PC-3 (cell line): ENCODE data around the gene DLG2. TPM values are rescaled to one million over a fixed set of nuclear protein-coding genes. Genes with fewer than 3 reads are reported as not detected.

Experiments
- ATAC-seq: fragments of 200-7000 bp; cut with Tn5 transposase; 2 replicates; pipeline ENCODE4 v1.9.1; 2020; ENCODE audit warnings: mild to moderate bottlenecking, moderate library complexity
- BruUV-seq: library from RNA; stranded (reverse); fragments of 400-500 nt; replicated peaks from 2 replicates; lab custom pipeline; 2021; lab: Mats Ljungman, UMichigan
- CTCF ChIA-PET: fragments of 300-600 bp; sonication (Branson Sonifier 250); formaldehyde crosslinking; loops from one replicate; lab custom pipeline; 2022; ENCODE audit warnings: antibody characterized with exemption; lab: Charles Lee
- POLR2A ChIA-PET: fragments of 300-600 bp; sonication (Branson Sonifier 250); formaldehyde crosslinking; loops from one replicate; lab custom pipeline; 2022; ENCODE audit warnings: antibody characterized with exemption; ENCODE audit not compliant: unreplicated experiment; lab: Charles Lee
- DNase-seq: peaks from one replicate; pipeline ENCODE4 v3.0.0-alpha.2; 2015
- H2AFZ ChIP-seq: fragments of 300-600 bp; sonication (generic); 2 replicates; pipeline ENCODE4 v1.6.0; 2016; ENCODE audit warnings: antibody characterized with exemption, low read length
- H3F3A ChIP-seq: fragments of 300-600 bp; sonication (generic); one replicate; pipeline ENCODE4 v1.6.0; 2017; ENCODE audit warnings: antibody characterized with exemption, low read length, control low read depth, mild to moderate bottlenecking; ENCODE audit not compliant: unreplicated experiment
- H3K27ac ChIP-seq: fragments of 300-600 bp; sonication (generic); 2 replicates; pipeline ENCODE4 v1.5.1; 2016; ENCODE audit warnings: mild to moderate bottlenecking, low read length
- H3K27me3 ChIP-seq: fragments of 300-600 bp; sonication (generic); 2 replicates; pipeline ENCODE4 v1.6.1; 2016; ENCODE audit warnings: low read length, mixed read lengths
- H3K36me3 ChIP-seq: fragments of 300-600 bp; sonication (generic); 2 replicates; pipeline ENCODE4 v1.6.1; 2016; ENCODE audit warnings: low read depth, mixed run types, low read length, mixed read lengths
- H3K4me1 ChIP-seq: fragments of 300-600 bp; sonication (generic); 2 replicates; pipeline ENCODE4 v1.5.1; 2016; ENCODE audit warnings: low read length; ENCODE audit not compliant: insufficient read depth
- H3K4me2 ChIP-seq: fragments of 300-600 bp; sonication (generic); 2 replicates; pipeline ENCODE4 v1.6.0; 2016; ENCODE audit warnings: low read length
- H3K4me3 ChIP-seq: fragments of 300-600 bp; sonication (generic); 2 replicates; pipeline ENCODE4 v1.5.1; 2016; ENCODE audit warnings: mild to moderate bottlenecking, low read length, mixed read lengths
- H3K79me2 ChIP-seq: fragments of 300-600 bp; sonication (generic); 2 replicates; pipeline ENCODE4 v1.6.1; 2017; ENCODE audit warnings: low read length, mixed read lengths
- H3K9ac ChIP-seq: fragments of 300-600 bp; sonication (generic); 2 replicates; pipeline ENCODE4 v1.6.0; 2016; ENCODE audit warnings: mild to moderate bottlenecking, low read length
- H3K9me2 ChIP-seq: fragments of 300-600 bp; sonication (generic); replicated peaks from 2 replicates; pipeline ENCODE4 v1.6.1; 2016; ENCODE audit warnings: mixed run types, low read length, mixed read lengths
- H3K9me3 ChIP-seq: fragments of 300-600 bp; sonication (generic); 2 replicates; pipeline ENCODE4 v1.6.1; 2016; ENCODE audit warnings: low read length, mixed read lengths
- H4K20me1 ChIP-seq: fragments of 300-600 bp; sonication (generic); 2 replicates; pipeline ENCODE4 v1.6.1; 2016; ENCODE audit warnings: low read length, mixed read lengths
- EZH2 ChIP-seq: fragments of 300-600 bp; sonication (generic); IDR thresholded peaks from one replicate; pipeline ENCODE4 v1.6.1; 2017; ENCODE audit warnings: antibody characterized with exemption, mild to moderate bottlenecking, low read length; ENCODE audit not compliant: unreplicated experiment
- EZH2phosphoT487 ChIP-seq: fragments of 300-600 bp; sonication (generic); IDR thresholded peaks from 2 replicates; pipeline ENCODE4 v1.6.1; 2018; ENCODE audit warnings: mild to moderate bottlenecking, antibody characterized with exemption, low read length, borderline replicate concordance
- intact Hi-C: fragments of 100-400 bp; cut with micrococcal nuclease; formaldehyde crosslinking; loops from 2 replicates; pipeline ENCODE4 v1.9.0; 2023
- total RNA-seq: library from RNA; depleted of rRNA; stranded (reverse); fragments of >200 nt; gene quantifications from 2 replicates; pipeline ENCODE4 v1.2.3, GENCODE V29; 2014
- TF ChIP-seq, protein P1 (sequence below): fragments of 300-600 bp; sonication (generic); conservative IDR thresholded peaks from 2 replicates; pipeline ENCODE4 v1.5.1; 2017; ENCODE audit warnings: antibody characterized with exemption, low read depth, mild to moderate bottlenecking, low read length

The DLG2 gene
- total RNA-seq, 1 experiment from 2014 or later, result 0.58 TPM

DNA sequence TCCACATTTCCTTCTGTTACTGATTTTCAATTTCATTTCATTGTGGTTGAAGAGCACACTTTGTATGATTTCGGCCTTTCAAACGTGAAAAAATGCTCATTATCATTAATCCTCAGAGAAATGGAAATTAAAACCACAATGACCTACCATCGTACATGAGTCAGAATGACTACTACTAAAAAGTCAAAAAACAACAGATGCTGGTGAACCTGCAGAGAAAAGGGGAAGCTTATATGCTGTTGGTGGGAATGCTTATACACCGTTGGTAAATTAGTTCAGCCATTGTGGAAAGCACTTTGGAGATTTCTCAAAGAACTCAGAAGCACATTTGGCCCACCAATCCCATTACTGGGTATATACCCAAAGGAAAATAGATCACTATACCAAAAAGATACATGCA is 57.6 kb downstream of the DLG2 start:
- no peak overlapping the region for H2AFZ ChIP-seq
- intact Hi-C loops, result no loop called here
- ATAC-seq, result no peak
- H3K9me2 ChIP-seq, result no peaks in the 10 kb centered on the region
- no peaks in the 10 kb centered on the region for H3K4me1 ChIP-seq
- no peaks in the 10 kb centered on the region for H4K20me1 ChIP-seq
- no peak overlapping the region for H3K4me2 ChIP-seq
- H3F3A ChIP-seq, result no peaks in the 10 kb centered on the region
- H3K27me3 ChIP-seq, result no peaks in the 10 kb centered on the region; the same call in 1 of the 2 replicates
- TF ChIP-seq EZH2 (no peak), EZH2phosphoT487 (no peak)
- TF ChIP-seq, protein P1, sequence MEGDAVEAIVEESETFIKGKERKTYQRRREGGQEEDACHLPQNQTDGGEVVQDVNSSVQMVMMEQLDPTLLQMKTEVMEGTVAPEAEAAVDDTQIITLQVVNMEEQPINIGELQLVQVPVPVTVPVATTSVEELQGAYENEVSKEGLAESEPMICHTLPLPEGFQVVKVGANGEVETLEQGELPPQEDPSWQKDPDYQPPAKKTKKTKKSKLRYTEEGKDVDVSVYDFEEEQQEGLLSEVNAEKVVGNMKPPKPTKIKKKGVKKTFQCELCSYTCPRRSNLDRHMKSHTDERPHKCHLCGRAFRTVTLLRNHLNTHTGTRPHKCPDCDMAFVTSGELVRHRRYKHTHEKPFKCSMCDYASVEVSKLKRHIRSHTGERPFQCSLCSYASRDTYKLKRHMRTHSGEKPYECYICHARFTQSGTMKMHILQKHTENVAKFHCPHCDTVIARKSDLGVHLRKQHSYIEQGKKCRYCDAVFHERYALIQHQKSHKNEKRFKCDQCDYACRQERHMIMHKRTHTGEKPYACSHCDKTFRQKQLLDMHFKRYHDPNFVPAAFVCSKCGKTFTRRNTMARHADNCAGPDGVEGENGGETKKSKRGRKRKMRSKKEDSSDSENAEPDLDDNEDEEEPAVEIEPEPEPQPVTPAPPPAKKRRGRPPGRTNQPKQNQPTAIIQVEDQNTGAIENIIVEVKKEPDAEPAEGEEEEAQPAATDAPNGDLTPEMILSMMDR, result no peak
- BruUV-seq, result no TSS peak
- no peak for DNase-seq
- H3K9me3 ChIP-seq, result no peaks in the 10 kb centered on the region
- H3K79me2 ChIP-seq, result no peaks in the 10 kb centered on the region
- H3K9ac ChIP-seq, result no peak overlapping the region
- no peaks in the 10 kb centered on the region for H3K36me3 ChIP-seq
- ChIA-PET POLR2A (no interaction called here), CTCF (no interaction called here)
- H3K4me3 ChIP-seq, result no peak overlapping the region
- H3K27ac ChIP-seq, result no peak overlapping the region

DNA sequence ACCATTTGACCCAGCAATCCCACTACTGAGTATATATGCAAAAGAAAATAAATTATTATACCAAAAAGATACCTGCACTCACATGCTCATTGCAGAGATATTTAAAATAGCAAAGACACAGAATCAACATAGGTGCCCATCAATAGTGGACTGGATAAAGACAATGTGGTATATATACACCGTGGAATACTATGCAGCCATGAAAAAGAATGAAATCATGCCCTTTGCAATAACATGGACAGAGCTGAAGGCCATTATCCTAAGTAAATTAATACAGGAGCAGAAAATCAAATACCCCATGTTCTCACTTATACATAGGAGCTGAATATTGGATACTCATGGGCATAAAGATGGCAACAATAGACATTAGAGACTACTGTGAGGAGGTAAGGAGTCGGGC is 68.7 kb downstream of the DLG2 start:
- H3K27ac ChIP-seq, result no peak overlapping the region
- no peaks in the 10 kb centered on the region for H4K20me1 ChIP-seq
- H3K4me1 ChIP-seq, result no peaks in the 10 kb centered on the region
- TF ChIP-seq EZH2phosphoT487 (no peak), EZH2 (no peak)
- TF ChIP-seq, protein P1, result no peak
- intact Hi-C loops, result no loop called here
- H3K4me3 ChIP-seq, result no peak overlapping the region
- H2AFZ ChIP-seq, result no peak overlapping the region
- no peaks in the 10 kb centered on the region for H3K79me2 ChIP-seq
- no peaks in the 10 kb centered on the region for H3K36me3 ChIP-seq
- DNase-seq (no peak), ATAC-seq (no peak)
- peaks cover 7% of the 10 kb centered on the region; the same call in 1 of the 2 replicates for H3K27me3 ChIP-seq
- H3K9me2 ChIP-seq, result no peaks in the 10 kb centered on the region
- H3K9me3 ChIP-seq, result no peaks in the 10 kb centered on the region
- no TSS peak for BruUV-seq
- POLR2A ChIA-PET, result no interaction called here
- H3K4me2 ChIP-seq, result no peak overlapping the region
- no peaks in the 10 kb centered on the region for H3F3A ChIP-seq
- CTCF ChIA-PET, result no interaction called here
- H3K9ac ChIP-seq, result no peak overlapping the region

DNA sequence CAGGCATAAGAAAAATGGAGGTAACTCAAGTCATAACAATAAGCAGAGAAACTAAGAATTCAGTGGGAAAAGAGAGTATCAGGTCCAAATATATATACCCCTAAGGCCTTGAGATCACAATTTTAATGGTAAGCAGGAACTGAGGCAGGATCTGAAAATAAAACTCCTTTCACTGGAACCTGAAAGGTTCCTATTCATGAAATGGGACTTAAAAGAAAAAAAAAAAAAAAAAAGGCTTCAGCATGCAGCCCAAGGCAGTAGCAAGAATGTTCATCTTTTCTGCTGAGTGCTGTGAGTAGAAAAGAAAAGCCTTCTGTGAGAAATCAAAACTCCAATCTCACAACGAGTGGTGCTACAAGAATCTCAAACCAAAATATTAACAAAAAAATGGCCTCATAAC is 75.3 kb downstream of the DLG2 start:
- POLR2A ChIA-PET, result no interaction called here
- CTCF ChIA-PET, result no interaction called here
- BruUV-seq, result no TSS peak
- Histone ChIP-seq H4K20me1 (no peaks in the 10 kb centered on the region), H3F3A (no peaks in the 10 kb centered on the region), H3K79me2 (no peaks in the 10 kb centered on the region), H3K9me3 (no peaks in the 10 kb centered on the region), H3K9me2 (no peaks in the 10 kb centered on the region), H3K36me3 (no peaks in the 10 kb centered on the region), H3K27ac (no peak overlapping the region), H3K4me3 (no peak overlapping the region), H3K4me2 (no peak overlapping the region), H3K9ac (no peak overlapping the region), H2AFZ (no peak overlapping the region), H3K4me1 (no peaks in the 10 kb centered on the region), H3K27me3 (peaks cover 4% of the 10 kb centered on the region; the same call in 1 of the 2 replicates)
- DNase-seq, result no peak
- TF ChIP-seq, protein P1, result no peak
- TF ChIP-seq EZH2phosphoT487 (no peak), EZH2 (no peak)
- no peak for ATAC-seq
- intact Hi-C loops, result no loop called here
